ENCODE results near the gene TGFBRAP1.

TGFBRAP1 gene

DNA sequence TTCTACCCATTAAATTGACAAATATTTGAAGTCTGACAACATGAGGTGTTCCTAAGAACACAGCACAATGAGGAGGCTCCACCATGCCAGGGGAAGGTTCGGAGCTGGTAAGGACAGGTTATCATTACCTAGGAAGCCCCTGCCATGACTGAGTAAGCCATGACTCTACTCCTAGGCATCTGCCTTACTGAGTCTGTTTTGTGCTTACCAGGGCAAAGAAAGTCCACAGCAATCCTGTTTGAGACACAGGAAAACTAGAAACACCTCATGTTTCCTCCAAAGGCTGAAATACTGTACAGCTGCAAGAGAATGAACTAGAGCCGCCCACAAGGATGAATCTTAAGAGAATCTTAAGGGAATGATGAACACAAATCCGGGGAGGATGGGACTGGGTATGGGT is 11.6 kb downstream of the TGFBRAP1 start:
- no peak for DNase-seq (ENCODE audit: low read depth in 2 of 2)

DNA sequence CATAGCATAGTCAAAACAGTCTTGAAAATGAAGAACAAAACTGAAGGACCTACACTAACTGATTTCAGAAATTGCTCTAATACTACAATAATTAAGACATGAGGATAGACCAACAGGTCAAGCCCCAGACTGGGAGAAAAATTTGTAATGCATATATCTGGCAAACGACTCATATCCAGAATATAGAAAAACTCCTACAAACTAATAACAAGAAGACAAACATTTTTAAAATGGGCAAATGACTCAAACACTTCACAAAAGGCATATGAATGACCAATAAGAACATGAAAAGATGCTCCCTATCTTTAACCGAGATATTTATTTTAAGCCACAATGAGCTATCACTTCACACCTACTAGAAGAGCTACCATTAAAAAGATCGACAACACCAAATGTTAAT is 14.2 kb downstream of the TGFBRAP1 start:
- no peak for DNase-seq (ENCODE audit: low read depth in 2 of 2)

DNA sequence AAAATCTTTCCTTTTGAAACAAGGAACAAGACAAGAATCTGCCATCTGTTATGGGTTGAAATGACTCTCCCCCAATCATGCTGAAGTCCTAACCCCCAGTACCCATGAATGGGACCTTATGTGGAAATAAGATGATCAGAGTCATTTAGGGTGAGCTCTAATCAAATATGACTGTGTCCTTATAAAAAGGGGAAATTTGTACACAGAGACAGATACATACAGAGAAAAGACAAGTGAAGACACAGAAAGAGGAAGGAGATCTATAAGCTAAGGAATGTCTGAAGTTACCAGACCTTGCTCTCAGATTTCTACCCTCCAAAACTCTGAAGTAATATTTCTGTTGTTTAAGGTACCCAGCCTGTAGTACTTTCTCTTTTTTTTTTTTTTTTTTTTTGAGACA is 15.7 kb downstream of the TGFBRAP1 start:
- no peak for DNase-seq (ENCODE audit: low read depth in 2 of 2)

DNA sequence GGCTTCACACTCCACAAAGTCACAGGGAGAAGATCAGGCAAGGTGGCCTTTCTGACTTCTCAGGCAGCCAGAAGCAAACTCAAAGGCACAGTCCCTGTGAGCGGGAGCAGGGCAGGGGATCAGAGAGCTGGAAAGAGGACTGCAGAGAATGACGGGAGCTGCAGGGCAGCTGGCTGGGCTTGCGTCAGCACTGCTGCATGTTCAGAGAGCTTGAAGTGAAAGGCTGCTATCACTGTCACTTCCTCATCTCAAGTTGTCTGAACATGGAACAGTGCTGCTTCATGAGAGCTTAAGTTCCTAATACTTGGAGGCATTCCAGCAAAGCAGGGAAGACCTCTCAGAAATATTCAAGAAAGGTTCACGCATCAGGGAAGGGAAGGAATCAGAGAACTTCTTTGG is 20.4 kb downstream of the TGFBRAP1 start:
- DNase-seq (ENCODE audit: low read depth in 2 of 2) = no peak

DNA sequence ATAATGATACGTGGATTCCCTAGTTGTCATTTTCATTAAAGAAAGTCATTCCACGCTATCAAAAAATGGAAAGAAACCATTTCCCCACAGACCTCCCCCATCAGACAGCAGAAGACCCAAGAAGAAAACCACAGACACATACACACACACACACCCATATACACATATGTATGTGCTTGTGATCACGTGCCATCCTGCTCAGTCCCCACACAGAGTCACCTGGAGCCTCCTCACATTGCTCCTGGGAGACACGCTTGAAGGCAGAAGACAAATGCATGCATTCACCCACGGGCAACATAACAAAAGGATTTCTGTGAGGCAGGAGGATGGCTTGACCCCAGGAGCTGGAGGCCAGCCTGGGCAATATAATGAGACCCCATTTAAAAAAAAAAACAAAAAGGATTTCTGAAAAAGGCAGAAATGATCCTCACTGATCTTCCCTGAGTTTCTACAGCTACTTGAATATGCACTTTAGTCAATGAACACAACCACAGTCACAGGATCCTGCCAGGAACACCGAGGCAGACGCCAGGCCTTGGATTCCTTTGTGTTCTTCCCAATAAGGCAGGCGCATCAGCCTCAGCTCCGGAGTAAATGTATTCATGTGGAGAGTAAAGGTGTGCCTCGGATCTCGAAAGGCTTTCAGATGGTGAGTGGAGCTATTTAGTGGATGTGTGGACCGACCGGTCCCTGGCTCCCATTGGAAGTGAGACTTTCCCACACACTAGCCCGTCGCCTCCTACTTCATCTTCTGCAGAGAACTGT is 21.0 kb downstream of the TGFBRAP1 start:
- DNase-seq (ENCODE audit: low read depth in 2 of 2) = no peak

DNA sequence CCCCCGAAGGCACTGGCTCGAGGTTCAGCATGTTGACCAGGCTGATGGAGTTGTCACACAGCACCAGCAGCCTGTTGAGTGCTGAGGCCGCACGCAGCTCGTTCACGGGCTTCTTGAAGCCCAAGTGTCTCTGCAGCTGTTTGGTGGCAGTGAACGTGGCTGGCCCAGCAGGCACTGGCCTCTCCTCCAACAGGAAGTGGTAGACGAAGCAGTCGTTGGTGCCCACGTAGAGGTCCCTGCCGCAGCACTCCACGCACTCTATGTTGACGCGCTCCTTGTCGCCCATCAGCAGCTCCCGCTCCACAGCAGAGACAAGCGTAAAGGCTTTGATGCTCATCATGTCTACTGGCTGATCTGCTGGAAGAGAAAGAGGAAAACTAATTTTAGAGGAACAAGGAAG is 21.6 kb downstream of the TGFBRAP1 start:
- DNase-seq (ENCODE audit: low read depth in 2 of 2) = no peak

DNA sequence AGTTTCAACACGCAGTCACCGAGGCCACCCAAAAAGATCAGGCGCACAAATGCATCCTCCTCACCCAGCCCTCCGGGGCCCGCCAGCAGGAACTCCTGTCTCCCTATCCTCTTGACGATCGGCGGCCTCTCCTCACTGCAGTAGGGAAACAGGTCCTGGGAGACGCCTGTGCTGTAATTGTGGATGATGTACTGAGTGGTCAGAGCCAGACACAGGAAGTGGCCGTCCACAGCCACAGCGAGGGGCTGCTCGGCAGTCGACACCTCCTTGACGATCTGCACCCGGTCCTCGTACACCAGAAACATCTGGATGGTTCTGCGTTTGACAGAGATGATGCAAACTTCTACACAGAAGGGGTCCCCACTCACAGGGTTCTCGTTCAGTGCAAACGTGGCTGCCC is 22.0 kb downstream of the TGFBRAP1 start:
- no peak for DNase-seq (ENCODE audit: low read depth in 2 of 2)

DNA sequence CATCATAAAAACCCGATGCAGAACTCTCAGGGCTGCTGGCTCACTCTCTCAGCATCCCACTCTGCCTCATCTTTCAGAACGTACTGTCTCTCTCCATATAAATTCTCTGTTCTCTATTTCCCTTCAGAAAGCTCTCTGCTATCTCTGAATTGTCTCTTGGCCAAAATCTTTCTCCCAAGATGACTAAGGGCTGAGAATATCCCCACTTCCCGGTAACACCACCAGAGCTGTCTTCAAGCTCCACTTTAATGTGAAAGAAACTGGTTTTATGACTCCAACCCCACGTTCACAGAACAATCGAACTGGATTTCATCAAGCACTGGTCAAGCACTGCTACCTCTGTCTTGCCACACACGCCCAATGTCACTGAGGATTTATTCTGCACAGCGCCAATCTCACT is 22.4 kb downstream of the TGFBRAP1 start:
- no peak for DNase-seq (ENCODE audit: low read depth in 2 of 2)

DNA sequence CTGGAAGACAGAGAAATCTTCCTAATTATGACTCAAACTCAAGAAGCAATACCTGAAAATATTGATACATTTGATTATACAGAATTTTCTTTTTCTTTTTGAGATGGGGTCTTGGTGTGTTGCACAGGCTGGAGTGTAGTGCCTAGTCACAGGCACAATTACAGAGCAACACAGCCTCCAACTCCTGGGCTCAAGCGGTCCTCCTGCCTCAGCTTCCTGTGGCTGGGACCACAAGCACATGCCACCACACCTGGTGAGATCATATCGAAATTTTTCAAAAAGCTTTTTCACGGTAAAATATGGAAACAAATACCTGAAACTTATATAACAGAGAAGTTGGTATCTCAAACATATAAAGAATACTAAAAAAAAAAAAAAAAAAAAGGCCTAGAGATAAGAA is 27.9 kb downstream of the TGFBRAP1 start:
- DNase-seq (ENCODE audit: low read depth in 2 of 2) = no peak

DNA sequence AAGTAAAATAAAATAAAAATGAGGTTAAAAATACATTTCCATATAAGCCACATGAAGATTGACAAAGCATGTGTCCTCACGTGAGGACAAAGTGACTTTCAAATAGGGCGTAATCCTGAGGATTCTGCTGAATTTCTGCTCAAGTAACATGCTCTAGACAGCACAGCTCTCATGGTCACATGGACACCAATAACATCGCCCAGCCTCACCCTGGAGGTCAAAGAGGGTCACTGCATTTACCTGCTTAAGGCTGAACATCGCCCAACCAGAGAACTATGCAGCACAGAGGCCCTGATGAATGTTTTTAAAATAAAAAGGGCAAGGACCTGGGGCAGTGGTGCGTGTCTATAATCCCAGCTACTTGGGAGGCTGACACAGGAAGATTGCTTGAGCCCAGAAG is 30.2 kb downstream of the TGFBRAP1 start:
- DNase-seq (ENCODE audit: low read depth in 2 of 2) = no peak

DNA sequence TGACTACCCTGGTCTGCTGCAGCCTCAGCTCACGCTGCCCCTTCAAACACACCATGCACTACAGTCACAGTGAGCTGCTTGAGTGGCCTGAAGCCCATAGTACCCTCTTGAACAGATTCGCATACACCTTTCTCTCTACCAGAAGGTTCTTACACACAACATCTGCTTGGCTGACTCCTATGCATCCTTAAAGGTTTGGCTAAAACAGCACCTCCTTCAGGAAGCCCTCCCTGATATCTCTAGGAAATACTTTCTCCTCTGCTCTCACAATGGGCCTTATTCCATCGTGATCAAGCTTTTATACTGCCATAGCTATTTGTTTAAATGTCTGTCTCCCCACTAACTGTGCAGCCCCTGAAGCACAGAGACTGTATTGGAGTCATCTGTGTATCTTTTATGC is 31.5 kb downstream of the TGFBRAP1 start:
- no peak for DNase-seq (ENCODE audit: low read depth in 2 of 2)

DNA sequence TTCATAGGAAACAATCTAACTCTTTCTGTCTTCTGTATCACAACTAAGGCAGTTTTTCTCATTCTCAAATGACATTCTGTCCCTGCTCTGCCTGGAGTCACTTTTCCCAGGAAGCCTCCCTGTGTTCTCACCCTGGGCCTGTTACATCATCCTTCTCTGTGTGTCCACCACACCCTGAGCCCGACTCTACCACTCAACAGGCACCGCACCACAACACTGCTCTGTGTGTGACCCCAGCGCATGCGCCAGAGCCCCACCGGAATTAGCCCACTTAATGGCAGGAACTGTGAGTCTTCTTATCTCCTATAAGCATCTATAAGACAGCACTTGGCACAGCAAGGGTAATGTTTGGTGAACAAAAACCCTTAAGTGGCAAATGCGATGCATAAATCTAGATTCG is 32.3 kb downstream of the TGFBRAP1 start:
- DNase-seq (ENCODE audit: low read depth in 2 of 2) = no peak

DNA sequence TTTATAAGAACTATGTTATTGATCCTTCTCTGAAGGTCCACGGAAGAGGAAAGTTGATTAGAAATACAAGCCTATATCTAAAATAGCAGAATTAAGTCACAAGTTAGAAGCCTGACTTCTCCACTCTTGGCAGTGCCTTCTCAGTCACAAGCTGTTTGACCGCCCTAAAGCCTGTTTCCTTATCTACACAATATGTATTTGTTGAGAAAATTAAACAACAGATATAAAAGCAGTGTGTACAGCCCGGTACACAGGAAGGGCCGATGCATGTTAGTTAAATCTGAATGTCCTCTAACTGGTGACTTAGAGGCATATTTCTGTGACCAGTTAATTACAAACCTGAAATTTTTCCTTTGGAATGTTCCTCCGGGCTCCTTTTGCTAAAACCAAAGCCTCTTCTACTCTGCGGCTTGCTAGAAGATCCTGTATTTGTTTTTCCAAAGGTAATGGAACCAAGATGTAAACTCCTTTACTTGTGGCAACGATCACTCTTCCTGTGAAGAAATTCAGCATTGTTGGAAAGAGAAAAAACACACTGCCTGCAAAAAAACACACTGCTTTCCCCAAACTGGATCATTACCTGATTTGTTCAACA is 33.4 kb downstream of the TGFBRAP1 start:
- DNase-seq (ENCODE audit: low read depth in 2 of 2) = no peak

DNA sequence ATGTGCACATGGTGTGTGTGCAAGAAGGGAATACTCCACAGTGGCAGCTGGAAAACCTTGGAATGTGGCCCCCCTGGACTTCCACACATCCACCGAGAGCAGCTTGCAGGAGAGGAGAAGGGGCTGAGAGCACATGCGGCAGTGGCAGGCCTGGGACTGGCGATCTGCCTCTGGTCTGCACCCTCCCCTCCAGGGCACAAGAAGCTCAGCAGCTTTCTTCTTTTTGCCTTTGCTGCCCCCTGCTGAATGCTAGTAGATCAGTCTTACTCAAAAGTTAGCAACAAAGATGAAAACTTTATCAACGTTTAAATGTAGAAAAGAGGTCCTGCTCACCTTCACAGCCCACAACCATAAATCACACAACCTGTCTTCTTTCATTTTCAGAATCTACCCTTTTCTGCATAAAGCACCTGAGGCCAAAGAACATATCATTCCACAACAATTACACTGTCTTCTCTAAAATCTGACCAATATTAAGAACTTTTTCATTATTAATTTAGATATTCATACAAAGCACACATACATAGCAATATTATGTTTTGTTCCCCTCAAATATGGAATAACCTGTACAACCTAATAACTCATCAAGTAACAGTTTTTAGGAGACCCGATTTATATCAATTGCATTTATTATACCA is 34.6 kb downstream of the TGFBRAP1 start:
- DNase-seq (ENCODE audit: low read depth in 2 of 2) = peak; percentile 24 to 45

DNA sequence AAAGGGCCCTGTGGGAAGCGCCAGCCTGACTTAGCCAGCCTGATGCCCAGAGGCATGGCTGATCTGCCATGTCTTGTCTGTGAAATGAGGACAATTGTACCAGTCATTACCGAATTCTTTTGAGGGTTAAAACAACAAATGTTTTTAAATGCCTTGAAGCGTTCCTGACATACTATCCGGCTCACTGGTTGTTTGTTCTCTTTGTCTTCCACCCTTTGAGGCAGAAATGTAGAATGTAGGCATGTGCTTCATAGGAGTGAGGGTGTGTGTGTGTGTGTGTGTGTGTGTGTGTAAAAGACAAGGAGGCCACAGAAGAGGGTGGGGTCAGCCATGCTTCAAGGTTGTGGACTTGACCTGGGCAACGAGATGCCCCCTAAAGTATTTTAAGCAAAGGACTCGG is 35.5 kb downstream of the TGFBRAP1 start:
- no peak for DNase-seq (ENCODE audit: low read depth in 2 of 2)

DNA sequence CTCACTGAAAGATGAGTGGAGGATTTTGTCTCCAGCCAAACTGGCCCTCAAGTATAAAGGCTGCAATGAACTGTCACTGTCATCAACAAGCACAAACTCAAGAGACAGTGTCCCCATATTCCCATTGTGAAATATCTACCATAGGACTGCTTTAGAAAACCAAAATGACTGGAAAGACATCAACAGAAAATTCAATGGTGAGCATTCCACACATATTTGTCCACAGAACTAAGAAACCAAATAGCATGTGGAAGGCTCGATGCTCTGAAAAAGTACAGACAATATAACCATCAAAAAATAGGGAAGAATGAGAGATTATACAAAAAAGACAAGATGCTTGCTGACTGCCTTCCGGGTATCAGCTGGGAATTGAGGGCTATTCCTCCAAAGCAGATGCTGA is 37.6 kb downstream of the TGFBRAP1 start:
- no peak for DNase-seq (ENCODE audit: low read depth in 2 of 2)

DNA sequence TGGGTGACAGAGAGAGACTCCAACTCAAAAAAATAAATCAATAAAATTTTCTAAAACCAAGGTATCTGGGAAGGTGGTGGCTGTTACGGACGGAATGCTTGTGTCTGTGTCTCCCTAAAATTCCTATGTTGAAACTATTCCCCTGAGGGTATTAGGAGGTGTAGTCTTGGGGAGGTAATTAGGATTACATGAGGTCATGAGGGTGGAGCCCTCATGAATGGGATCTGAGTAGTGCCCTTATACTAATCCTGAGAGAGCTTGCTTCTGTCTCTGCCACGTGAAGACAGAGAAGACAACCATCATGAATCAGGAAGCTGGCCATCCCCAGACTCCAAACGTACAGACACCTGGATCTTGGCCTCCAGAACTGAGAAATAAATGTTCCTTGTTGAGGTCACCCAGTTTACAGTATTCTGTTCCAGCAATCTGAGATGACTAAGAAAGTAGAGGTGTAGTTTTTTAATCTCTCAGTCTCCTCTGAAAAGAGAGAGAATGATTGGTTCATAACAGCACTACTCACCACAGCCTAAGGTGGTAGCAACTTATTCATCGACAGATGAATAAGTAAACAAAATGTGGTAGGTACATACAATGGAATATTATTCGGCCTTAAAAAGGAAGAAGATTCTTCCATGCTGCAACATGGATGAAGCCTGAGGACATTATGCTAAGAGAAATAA is 38.4 kb downstream of the TGFBRAP1 start:
- no peak for DNase-seq (ENCODE audit: low read depth in 2 of 2)

DNA sequence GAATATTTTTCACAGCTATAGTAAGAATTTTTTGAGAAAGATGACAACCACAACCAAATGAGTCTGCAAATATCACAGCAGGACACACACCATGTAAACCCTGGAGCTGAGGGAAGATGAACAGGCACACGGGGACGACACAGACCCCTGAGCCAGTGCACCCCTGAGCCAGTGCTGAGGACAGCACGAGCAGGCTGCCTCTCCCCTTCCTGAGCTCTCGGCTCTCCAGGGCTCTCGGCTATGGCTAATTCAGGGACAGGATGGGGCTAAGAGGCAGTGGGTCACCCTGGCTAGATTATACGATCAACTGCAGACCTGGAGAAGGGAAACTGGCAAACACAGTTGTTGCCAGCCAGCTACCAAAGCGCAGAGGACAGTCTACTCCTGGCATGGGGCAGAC is 41.4 kb downstream of the TGFBRAP1 start:
- DNase-seq (ENCODE audit: low read depth in 2 of 2) = no peak

DNA sequence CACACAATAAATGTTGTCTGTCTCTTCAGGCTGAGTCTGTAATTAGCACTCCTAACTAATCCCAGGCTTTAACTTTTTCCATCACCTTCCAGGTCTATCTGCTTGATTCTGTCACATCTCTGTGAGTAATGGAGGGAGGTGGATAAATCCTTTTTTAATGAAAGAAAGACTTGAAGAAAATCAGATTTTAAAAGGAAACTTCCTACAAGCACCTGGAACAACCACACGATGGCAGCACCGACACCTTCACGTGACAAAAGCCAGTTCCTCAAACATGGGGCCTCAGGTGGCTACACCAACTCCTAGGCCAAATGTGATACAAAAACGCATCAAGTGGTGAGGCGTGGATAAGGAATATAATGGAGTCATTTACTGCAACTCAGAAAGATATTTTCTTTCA is 41.8 kb downstream of the TGFBRAP1 start:
- DNase-seq (ENCODE audit: low read depth in 2 of 2) = no peak

DNA sequence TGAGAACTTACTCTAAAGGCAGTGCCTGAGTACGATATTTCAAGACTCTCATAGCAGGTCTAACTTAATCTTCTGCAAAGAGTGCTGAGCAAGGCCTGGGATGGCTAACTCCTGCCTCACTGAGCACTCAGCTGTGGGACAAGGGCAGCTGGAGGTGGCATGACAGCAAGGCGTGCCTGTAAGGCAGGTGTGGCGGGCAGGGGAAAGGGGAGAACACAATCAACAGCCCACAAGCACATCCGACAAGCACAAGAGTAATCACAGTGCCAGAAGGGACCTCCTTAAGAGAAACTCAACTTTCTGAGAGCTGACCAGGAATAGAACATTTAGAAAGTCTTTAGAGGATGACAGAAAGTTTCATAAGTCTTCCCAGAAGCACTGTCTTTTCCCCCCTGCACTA is 46.0 kb downstream of the TGFBRAP1 start:
- no peak for DNase-seq (ENCODE audit: low read depth in 2 of 2)

DNA sequence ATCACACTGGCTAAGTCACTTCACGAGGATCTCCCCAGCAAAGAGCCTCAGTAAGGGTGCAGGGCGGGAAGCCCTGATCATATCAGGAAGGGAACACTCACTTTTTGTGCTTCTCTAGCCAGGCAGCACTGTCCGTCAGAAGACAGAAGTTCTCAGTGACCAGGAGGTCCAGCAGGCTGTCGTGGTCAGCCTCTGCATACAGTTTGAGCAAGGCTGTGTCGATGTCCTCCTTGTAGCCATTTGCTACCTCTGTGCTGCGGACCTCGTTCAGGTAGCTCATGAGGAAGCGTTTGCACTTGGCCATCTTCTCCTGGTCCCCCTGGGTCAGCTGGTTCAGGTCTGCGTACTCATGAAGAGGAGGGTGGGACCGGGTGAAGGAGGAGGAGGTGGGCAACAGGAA is 49.3 kb downstream of the TGFBRAP1 start:
- no peak for DNase-seq (ENCODE audit: low read depth in 2 of 2)

DNA sequence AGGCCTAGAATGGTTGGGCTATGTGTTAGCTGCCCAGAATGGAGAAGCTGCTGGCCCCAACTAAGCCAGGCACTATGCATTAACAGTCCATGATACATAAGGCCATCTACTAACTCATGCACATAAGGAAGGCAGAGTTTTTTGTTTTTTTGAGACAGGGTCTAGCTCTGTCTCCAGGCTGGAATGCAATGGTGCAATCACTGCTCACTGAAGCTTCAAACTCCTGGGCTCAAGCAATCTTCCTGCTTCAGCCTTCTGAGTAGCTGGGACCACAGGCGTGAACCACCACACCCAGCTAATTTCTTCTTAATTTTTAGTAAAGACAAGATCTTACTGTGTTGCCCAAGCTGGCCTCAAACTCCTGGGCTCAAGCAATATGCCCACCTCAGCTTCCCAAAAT is 50.4 kb downstream of the TGFBRAP1 start:
- no peak for DNase-seq (ENCODE audit: low read depth in 2 of 2)

DNA sequence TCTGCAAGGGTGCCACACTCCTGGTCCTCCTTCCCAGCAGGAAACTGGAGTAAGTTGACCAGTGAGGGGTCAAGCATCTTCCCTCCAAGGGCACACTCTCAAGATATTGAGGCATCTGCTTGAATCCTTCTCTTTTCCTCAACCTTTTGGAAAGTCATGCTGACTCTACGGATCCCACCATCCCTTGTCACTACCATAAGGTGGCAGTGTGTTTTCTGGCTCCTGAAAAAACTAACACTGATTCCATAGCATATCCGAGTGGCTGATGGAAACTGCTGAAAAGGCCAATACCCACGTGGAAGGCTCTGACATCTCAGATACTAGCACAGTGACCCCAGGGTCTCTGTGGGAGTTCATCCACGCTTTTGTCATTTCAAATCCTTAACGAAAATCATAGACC is 50.9 kb downstream of the TGFBRAP1 start:
- no peak for DNase-seq (ENCODE audit: low read depth in 2 of 2)

Data from fibroblast of skin of left biceps (primary cell).